AG08395 (cell line): Measurements from ENCODE around the gene PHACTR3.
"Not testable (repeated sequence)": the region's sequence is repeated elsewhere in the genome, so short reads cannot be mapped to it uniquely, and the experiment has no call there.

ENCODE experiments used
- DNase-seq: peaks from one replicate; pipeline ENCODE4 v3.0.0; 2012; ENCODE audit warnings: mixed read lengths, low spot score

PHACTR3 gene

GRCh38 chr20:59603781-59604541 is at the start of gene PHACTR3:
PHACTR3 (plus strand) TSS chr20:59604540; CDS start chr20:59605015, 475 bp downstream.
- no peak for DNase-seq

- DNase-seq: not testable (repeated sequence)
These were observed 46.4 kb upstream of the PHACTR3 start for GRCh38 chr20:59557733-59558529.

- no peak for DNase-seq
These were observed 45.1 kb upstream of the PHACTR3 start for GRCh38 chr20:59559024-59559817.

- DNase-seq: no peak
These were observed 44.5 kb upstream of the PHACTR3 start for GRCh38 chr20:59559863-59560262.

- peak; percentile 77 for DNase-seq
These were observed 43.6 kb upstream of the PHACTR3 start for GRCh38 chr20:59560588-59561227.

GRCh38 chr20:59561228-59561605 is 43.1 kb upstream of the PHACTR3 start:
- no peak for DNase-seq

GRCh38 chr20:59561614-59562277 is 42.6 kb upstream of the PHACTR3 start:
- peak; percentile 3 for DNase-seq

- DNase-seq: peak; percentile 0
These were observed 40.2 kb upstream of the PHACTR3 start for GRCh38 chr20:59564171-59564570.

GRCh38 chr20:59564943-59565342 is 39.4 kb upstream of the PHACTR3 start:
- DNase-seq: no peak

GRCh38 chr20:59565768-59566461 is 38.4 kb upstream of the PHACTR3 start:
- no peak for DNase-seq

- DNase-seq: no peak
These were observed 37.5 kb upstream of the PHACTR3 start for GRCh38 chr20:59566631-59567524.

GRCh38 chr20:59567585-59568508 is 36.5 kb upstream of the PHACTR3 start:
- no peak for DNase-seq

- DNase-seq: no peak
These were observed 35.8 kb upstream of the PHACTR3 start for GRCh38 chr20:59568509-59569024.

GRCh38 chr20:59569305-59569704 is 35.0 kb upstream of the PHACTR3 start:
- DNase-seq: no peak

GRCh38 chr20:59571151-59571550 is 33.2 kb upstream of the PHACTR3 start:
- DNase-seq: no peak

- peak; percentile 88 for DNase-seq
These were observed 32.6 kb upstream of the PHACTR3 start for GRCh38 chr20:59571551-59572314.

- no peak for DNase-seq
These were observed 31.8 kb upstream of the PHACTR3 start for GRCh38 chr20:59572515-59572914.

GRCh38 chr20:59573837-59574236 is 30.5 kb upstream of the PHACTR3 start:
- DNase-seq: no peak
